Heart left ventricle (tissue), 13 donors: ENCODE data around the gene SLC7A7.
"Not testable (repeated sequence)": the region's sequence is repeated elsewhere in the genome, so short reads cannot be mapped to it uniquely, and the experiment has no call there.

ENCODE experiments used
- POLR2A ChIP-seq, 2 donors: fragments of 450-650 bp; IDR thresholded peaks; one replicate each; pipeline ENCODE4 v1.6.1; 2017; ENCODE audit warnings: antibody characterized with exemption in 2 of 2, mild to moderate bottlenecking in 2 of 2, moderate library complexity in 2 of 2
- TF ChIP-seq, protein P1 (sequence below), 12 donors: fragments of 200-600 bp; sonication (generic) in 4 of 12; IDR thresholded peaks; one replicate each; pipeline versions ENCODE4 v1.5.0 to v1.8.0; 2018 to 2022; ENCODE audit warnings: antibody characterized with exemption in 12 of 12, mild to moderate bottlenecking in 5 of 12
- donor health status: ischemic (EF 13 %, LVEDD 7.1; RV severe dilation, severe dysfunction).
- donor health status: DM: no; HTN: yes; CAD: no.
- donor health status: DM: no; HTN: no; CAD: no.
- donor health status: ischemic (EF 25% LVEDD 6.9; RV normal size, moderate dysfunction).
- donor health status: ischemic (EF 25% LVEDD 5.7; RV mildly dilated, moderate dysfunction).
- donor health status: ischemic (EF 35%, LVEDD 5.7; RV mildly dilated, moderate dysfunction).
- donor health status: nonischemic (EF 11% LVEDD 7.7; RV severe dilation, severe dysfunction).
- donor health status: DM: yes; HTN: yes; CAD: no.
- donor health status: PGD.
- donor health status: ischemic (EF 29% LVEDD 5.4; RV normal size, mild dysfunction).
- donor health status: nonischemic (EF 23%, LVEDD 6.1; RV moderate dilation, normal function).

DNA sequence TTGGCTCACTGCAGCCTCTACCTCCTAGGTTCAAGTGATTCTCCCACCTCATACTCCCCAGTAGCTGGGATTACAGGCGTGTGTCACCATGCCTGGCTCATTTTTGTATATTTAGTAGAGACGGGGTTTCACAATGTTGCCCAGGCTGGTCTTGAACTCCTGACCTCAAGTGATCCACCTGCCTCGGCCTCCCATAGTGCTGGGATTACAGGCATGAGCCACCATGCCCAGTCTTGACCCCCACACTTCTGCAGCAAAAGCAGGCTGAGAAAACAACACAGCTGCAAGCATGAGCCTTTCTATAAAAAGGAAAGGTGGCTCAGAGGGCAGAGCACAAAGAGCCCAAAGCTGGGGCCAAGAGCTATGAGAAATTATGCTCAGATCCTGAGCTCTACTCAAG lies 45.1 kb upstream of the SLC7A7 start:
- TF ChIP-seq, protein P1, sequence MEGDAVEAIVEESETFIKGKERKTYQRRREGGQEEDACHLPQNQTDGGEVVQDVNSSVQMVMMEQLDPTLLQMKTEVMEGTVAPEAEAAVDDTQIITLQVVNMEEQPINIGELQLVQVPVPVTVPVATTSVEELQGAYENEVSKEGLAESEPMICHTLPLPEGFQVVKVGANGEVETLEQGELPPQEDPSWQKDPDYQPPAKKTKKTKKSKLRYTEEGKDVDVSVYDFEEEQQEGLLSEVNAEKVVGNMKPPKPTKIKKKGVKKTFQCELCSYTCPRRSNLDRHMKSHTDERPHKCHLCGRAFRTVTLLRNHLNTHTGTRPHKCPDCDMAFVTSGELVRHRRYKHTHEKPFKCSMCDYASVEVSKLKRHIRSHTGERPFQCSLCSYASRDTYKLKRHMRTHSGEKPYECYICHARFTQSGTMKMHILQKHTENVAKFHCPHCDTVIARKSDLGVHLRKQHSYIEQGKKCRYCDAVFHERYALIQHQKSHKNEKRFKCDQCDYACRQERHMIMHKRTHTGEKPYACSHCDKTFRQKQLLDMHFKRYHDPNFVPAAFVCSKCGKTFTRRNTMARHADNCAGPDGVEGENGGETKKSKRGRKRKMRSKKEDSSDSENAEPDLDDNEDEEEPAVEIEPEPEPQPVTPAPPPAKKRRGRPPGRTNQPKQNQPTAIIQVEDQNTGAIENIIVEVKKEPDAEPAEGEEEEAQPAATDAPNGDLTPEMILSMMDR (IDR thresholded peaks at IDR 0.05): not testable (repeated sequence)
- not testable (repeated sequence) for TF ChIP-seq POLR2A (IDR thresholded peaks at IDR 0.05)
